HepG2 (cell line): ENCODE measurements around the gene SLC22A12. TPM values are rescaled to one million over a fixed set of nuclear protein-coding genes. Genes with fewer than 3 reads are reported as not detected.

ENCODE experiments used
- ARID4A ChIP-seq: sonication (generic); formaldehyde crosslinking; IDR thresholded peaks from 2 replicates; pipeline ENCODE4 v1.5.0; 2020; ENCODE audit warnings: mild to moderate bottlenecking, missing genetic modification reagents, borderline replicate concordance
- ARID5B ChIP-seq: IDR thresholded peaks from 2 replicates; pipeline ENCODE4 v1.4.0; 2020; ENCODE audit warnings: mild to moderate bottlenecking, missing genetic modification reagents
- BCL3 ChIP-seq: sonication (generic); formaldehyde crosslinking; IDR thresholded peaks from 2 replicates; pipeline ENCODE4 v1.5.1; 2020; ENCODE audit warnings: mild to moderate bottlenecking, missing genetic modification reagents, moderate library complexity
- FOXA3 ChIP-seq: IDR thresholded peaks from 2 replicates; pipeline ENCODE4 v1.6.1; 2016; ENCODE audit warnings: missing genetic modification reagents, missing compliant biosample characterization
- HINFP ChIP-seq: sonication (generic); formaldehyde crosslinking; IDR thresholded peaks from 2 replicates; pipeline ENCODE4 v1.4.0; 2020; ENCODE audit warnings: low read depth, mild to moderate bottlenecking, missing genetic modification reagents
- IRF1 ChIP-seq: sonication (generic); formaldehyde crosslinking; IDR thresholded peaks from 2 replicates; pipeline ENCODE4 v1.4.0; 2020; ENCODE audit warnings: low read depth, mild to moderate bottlenecking, missing genetic modification reagents
- ISL2 ChIP-seq: sonication (generic); formaldehyde crosslinking; IDR thresholded peaks from 2 replicates; pipeline ENCODE4 v1.5.0; 2020; ENCODE audit warnings: missing genetic modification reagents
- MAX ChIP-seq: IDR thresholded peaks from 2 replicates; pipeline ENCODE4 v1.6.1; 2012; ENCODE audit warnings: inconsistent platforms
- MED8 ChIP-seq: sonication (generic); formaldehyde crosslinking; IDR thresholded peaks from 2 replicates; pipeline ENCODE4 v1.8.1; 2023; ENCODE audit warnings: mild to moderate bottlenecking, missing genetic modification reagents; ENCODE audit not compliant: insufficient replicate concordance
- MIXL1 ChIP-seq: IDR thresholded peaks from 2 replicates; pipeline ENCODE4 v1.6.1; 2016
- SNAPC2 ChIP-seq: sonication (generic); formaldehyde crosslinking; IDR thresholded peaks from 2 replicates; pipeline ENCODE4 v1.8.1; 2022; ENCODE audit warnings: mild to moderate bottlenecking, missing genetic modification reagents
- SP5 ChIP-seq: IDR thresholded peaks from 2 replicates; pipeline ENCODE4 v1.6.1; 2016; ENCODE audit warnings: low read depth, borderline replicate concordance
- TCF7 ChIP-seq: sonication (generic); IDR thresholded peaks from 2 replicates; pipeline ENCODE4 v1.6.1; 2016; ENCODE audit warnings: antibody characterized with exemption, low read depth
- ZBTB21 ChIP-seq: sonication (generic); formaldehyde crosslinking; IDR thresholded peaks from 2 replicates; pipeline ENCODE4 v1.4.0; 2020; ENCODE audit warnings: missing genetic modification reagents
- ZNF772 ChIP-seq: sonication (generic); formaldehyde crosslinking; IDR thresholded peaks from 2 replicates; pipeline ENCODE4 v1.5.0; 2020; ENCODE audit warnings: mild to moderate bottlenecking, missing genetic modification reagents
- polyA plus RNA-seq, 8 experiments: library from polyadenylated mRNA; depleted of rRNA in 3 of 8; stranded (reverse) in 7 of 8; unstranded in 1 of 8; fragments of >200 nt; fragmentation: Illumina TruSeq in 4 of 8; extraction: Trizol in 4 of 8; gene quantifications; 2 replicates each; pipeline versions ENCODE4 v1.2.1 to v1.2.3, GENCODE V29; 2011 to 2016; ENCODE audit warnings: low read depth in 4 of 8, missing spikeins in 1 of 8, mixed read lengths in 1 of 8; ENCODE audit not compliant: insufficient read depth in 1 of 8
- total RNA-seq, 5 experiments: library from RNA; depleted of rRNA; stranded (reverse); fragments of >200 nt; fragmentation: Illumina TruSeq; extraction: Trizol; gene quantifications; 2 replicates each; pipeline ENCODE4 v1.2.3, GENCODE V29; 2016; ENCODE audit warnings: low read depth in 1 of 5

Gene SLC22A12
- total and polyA plus RNA-seq, 2 of the 13 experiments (the other 11 are each of a cell fraction or from before 2014, with no cell fraction given): not detected

GRCh38 chr11:64566042-64566914 is 24.7 kb upstream of the SLC22A12 start (continued):
- TF ChIP-seq ARID4A (CRISPR knock-in tag): no peak; the same call in 1 of the 2 replicates
- TF ChIP-seq BCL3: no peak
- no peak for TF ChIP-seq ZNF772 (CRISPR knock-in tag)
- peak; percentile 95 for TF ChIP-seq ZBTB21
- TF ChIP-seq TCF7: peak; percentile 98
- peak; percentile 90 for TF ChIP-seq FOXA3 (CRISPR knock-in tag)
- TF ChIP-seq ISL2 (CRISPR knock-in tag): no peak
- TF ChIP-seq ARID5B: peak; percentile 88
- 0 out of 2 replicates have a peak, but pooled peaks have one; percentile 30 for TF ChIP-seq SNAPC2 (CRISPR knock-in tag)
- no peak for TF ChIP-seq HINFP (CRISPR knock-in tag)
- TF ChIP-seq SP5 (CRISPR knock-in tag): peak; percentile 83
- TF ChIP-seq MED8 (CRISPR knock-in tag): no peak
- no peak for TF ChIP-seq IRF1 (CRISPR knock-in tag)
- TF ChIP-seq MAX: peak; percentile 32; the same call in 1 of the 2 replicates
- no peak for TF ChIP-seq MIXL1 (CRISPR knock-in tag)
